DOHH2 (cell line): ENCODE results near the gene MAP2K5.

Experiments
- CTCF ChIP-seq: fragments of 200-600 bp; sonication (generic); IDR thresholded peaks from one replicate; pipeline ENCODE4 v1.5.1; 2014; ENCODE audit warnings: antibody characterized with exemption, mild to moderate bottlenecking, low read depth, low read length; ENCODE audit not compliant: poor library complexity, severe bottlenecking
- EZH2phosphoT487 ChIP-seq: fragments of 200-600 bp; sonication (generic); IDR thresholded peaks from 2 replicates; pipeline ENCODE4 v1.6.1; 2017; ENCODE audit warnings: borderline replicate concordance, mild to moderate bottlenecking, antibody characterized with exemption, low read length, moderate library complexity, mixed read lengths

GRCh38 chr15:67755264-67755663 lies 212.8 kb downstream of the MAP2K5 start:
- no peak for TF ChIP-seq CTCF
- TF ChIP-seq EZH2phosphoT487, result no peak
